HCT116 (cell line): ENCODE data around the gene ABCC8. TPM values are rescaled to one million over a fixed set of nuclear protein-coding genes. Genes with fewer than 3 reads are reported as not detected.

Experiments
- ATAC-seq: fragments of 200-7000 bp; cut with Tn5 transposase; 2 replicates; pipeline ENCODE4 v1.9.1; 2020; ENCODE audit warnings: mild to moderate bottlenecking, moderate library complexity
- BruUV-seq: library from RNA; stranded (reverse); fragments of 400-500 nt; replicated peaks from 2 replicates; lab custom pipeline; 2021; lab: Mats Ljungman, UMichigan
- CTCF ChIA-PET: fragments of 300-600 bp; sonication (Branson Sonifier 250); formaldehyde crosslinking; loops from one replicate; lab custom pipeline; 2021; ENCODE audit warnings: antibody characterized with exemption; lab: Charles Lee
- POLR2A ChIA-PET: fragments of 300-600, 350-600 bp; sonication (Branson Sonifier 250); formaldehyde crosslinking; loops from one replicate; lab custom pipeline; 2021; ENCODE audit warnings: antibody characterized with exemption; lab: Charles Lee
- RAD21 ChIA-PET, 2 experiments: fragments of 300-600 bp; sonication (Branson Sonifier 250); formaldehyde crosslinking; loops; one replicate each; lab custom pipeline; 2023; ENCODE audit warnings: low total read pairs in 2 of 2; ENCODE audit not compliant: uncharacterized antibody in 2 of 2, unreplicated experiment in 2 of 2, low non-redundant PET in 1 of 2; lab: Charles Lee
- DNase-seq: peaks from one replicate; pipeline ENCODE4 v3.0.0-alpha.2; 2010; ENCODE audit warnings: low read depth, low spot score
- H2AFZ ChIP-seq: fragments of 200-600 bp; shearing (Covaris generic), sonication (generic); 2 replicates; pipeline ENCODE4 v1.6.1; 2017; ENCODE audit warnings: low read depth, mixed run types, mixed read lengths, antibody characterized with exemption, low read length; ENCODE audit not compliant: poor library complexity, severe bottlenecking
- H3K27ac ChIP-seq: 2 replicates; pipeline ENCODE4 v1.5.1; 2012; ENCODE audit warnings: low read depth, low read length
- H3K27me3 ChIP-seq: fragments of 200-600 bp; sonication (generic); 2 replicates; pipeline ENCODE4 v1.6.1; 2016; ENCODE audit warnings: mixed run types, low read length, mixed read lengths; ENCODE audit not compliant: insufficient read depth
- H3K36me3 ChIP-seq, 2 experiments: fragments of 200-500 bp in 1 of 2; fragments of 200-600 bp in 1 of 2; sonication (Bioruptor generic) in 1 of 2; sonication (generic) in 1 of 2; 2 replicates each; pipeline versions ENCODE4 v1.5.1 to v1.6.1; 2014 to 2016; ENCODE audit warnings: low read length in 2 of 2, inconsistent platforms in 1 of 2, mixed read lengths in 1 of 2, mixed run types in 1 of 2; ENCODE audit not compliant: insufficient read depth in 2 of 2, control insufficient read depth in 1 of 2
- H3K4me1 ChIP-seq, 2 experiments: fragments of 200-600 bp in 1 of 2; sonication (generic) in 1 of 2; 2 replicates each; pipeline versions ENCODE4 v1.5.1 to v1.6.1; 2012 to 2017; ENCODE audit warnings: low read length in 2 of 2, inconsistent platforms in 1 of 2, mild to moderate bottlenecking in 1 of 2, mixed read lengths in 1 of 2, mixed run types in 1 of 2, moderate library complexity in 1 of 2; ENCODE audit not compliant: insufficient read depth in 2 of 2, control insufficient read depth in 1 of 2
- H3K4me2 ChIP-seq: fragments of 200-600 bp; sonication (generic); 2 replicates; pipeline ENCODE4 v1.6.1; 2017; ENCODE audit warnings: mixed run types, low read length, mixed read lengths
- H3K4me3 ChIP-seq, 2 experiments: fragments of 200-600 bp in 1 of 2; sonication (generic) in 1 of 2; replicated peaks in 1 of 2; 2 replicates each; pipeline ENCODE4 v1.5.1; 2011 to 2016; ENCODE audit warnings: low read length in 2 of 2, control low read depth in 1 of 2, low read depth in 1 of 2, mild to moderate bottlenecking in 1 of 2, mixed read lengths in 1 of 2, mixed run types in 1 of 2
- H3K79me2 ChIP-seq: fragments of 200-600 bp; sonication (generic); 2 replicates; pipeline ENCODE4 v1.6.1; 2017; ENCODE audit warnings: mild to moderate bottlenecking, mixed run types, low read length, moderate library complexity, mixed read lengths; ENCODE audit not compliant: insufficient read depth
- H3K9ac ChIP-seq: fragments of 200-600 bp; sonication (generic); 2 replicates; pipeline ENCODE4 v1.6.1; 2016; ENCODE audit warnings: low read length, mixed read lengths
- H3K9me2 ChIP-seq: fragments of 200-600 bp; sonication (generic), shearing (Covaris generic); 2 replicates; pipeline ENCODE4 v1.6.1; 2017; ENCODE audit warnings: mixed run types, mild to moderate bottlenecking, moderate library complexity; ENCODE audit not compliant: insufficient read depth
- H3K9me3 ChIP-seq, 2 experiments: fragments of 200-500 bp in 1 of 2; fragments of 200-600 bp in 1 of 2; sonication (Bioruptor generic) in 1 of 2; sonication (generic) in 1 of 2; 2 replicates each; pipeline ENCODE4 v1.6.1; 2014 to 2017; ENCODE audit warnings: low read length in 2 of 2, mixed read lengths in 2 of 2, inconsistent platforms in 1 of 2, low read depth in 1 of 2, mild to moderate bottlenecking in 1 of 2, mixed run types in 1 of 2, moderate library complexity in 1 of 2; ENCODE audit not compliant: control insufficient read depth in 1 of 2, insufficient read depth in 1 of 2
- H4K20me1 ChIP-seq: fragments of 200-600 bp; sonication (generic), shearing (Covaris generic); 2 replicates; pipeline ENCODE4 v1.6.1; 2017; ENCODE audit warnings: mixed run types, mild to moderate bottlenecking, moderate library complexity; ENCODE audit not compliant: insufficient read depth
- ATF3 ChIP-seq: IDR thresholded peaks from 2 replicates; pipeline ENCODE4 v1.6.1; 2012
- CBX3 ChIP-seq: IDR thresholded peaks from 2 replicates; pipeline ENCODE4 v1.6.1; 2012; ENCODE audit warnings: low read depth
- CEBPB ChIP-seq: IDR thresholded peaks from 2 replicates; pipeline ENCODE4 v1.6.1; 2012; ENCODE audit warnings: low read depth
- EGR1 ChIP-seq: IDR thresholded peaks from 2 replicates; pipeline ENCODE4 v1.6.1; 2012; ENCODE audit warnings: low read depth
- FOSL1 ChIP-seq: IDR thresholded peaks from 2 replicates; pipeline ENCODE4 v1.6.1; 2012; ENCODE audit warnings: low read depth
- POLR2A ChIP-seq: IDR thresholded peaks from 2 replicates; pipeline ENCODE4 v1.7.0; 2011; ENCODE audit warnings: borderline replicate concordance; ENCODE audit not compliant: insufficient read depth, insufficient read length; ENCODE audit errors: extremely low read depth
- RAD21 ChIP-seq: IDR thresholded peaks from 2 replicates; pipeline ENCODE4 v1.6.1; 2012; ENCODE audit warnings: low read depth, mild to moderate bottlenecking
- SIN3A ChIP-seq: IDR thresholded peaks from 2 replicates; pipeline ENCODE4 v1.6.1; 2012; ENCODE audit warnings: low read depth
- SP1 ChIP-seq: IDR thresholded peaks from 2 replicates; pipeline ENCODE4 v1.6.1; 2012; ENCODE audit warnings: low read depth
- SRF ChIP-seq: IDR thresholded peaks from 2 replicates; pipeline ENCODE4 v1.6.1; 2012; ENCODE audit warnings: low read depth
- TCF7L2 ChIP-seq: IDR thresholded peaks from 2 replicates; pipeline ENCODE4 v1.7.0; 2011; ENCODE audit warnings: borderline replicate concordance, inconsistent platforms; ENCODE audit not compliant: insufficient read depth, insufficient read length; ENCODE audit errors: extremely low read depth
- YY1 ChIP-seq: IDR thresholded peaks from 2 replicates; pipeline ENCODE4 v1.6.1; 2011; ENCODE audit warnings: low read length, low read depth, moderate library complexity, mild to moderate bottlenecking; ENCODE audit not compliant: insufficient replicate concordance; ENCODE audit errors: extremely low read depth
- ZFX ChIP-seq: fragments of 450-650 bp; IDR thresholded peaks from 2 replicates; pipeline ENCODE4 v1.6.1; 2017
- ZNF274 ChIP-seq: fragments of 200-500 bp; sonication (Bioruptor generic); IDR thresholded peaks from 2 replicates; pipeline ENCODE4 v1.6.1; 2014; ENCODE audit warnings: mild to moderate bottlenecking, low read depth, low read length, inconsistent platforms
- intact Hi-C: fragments of 100-400 bp; cut with micrococcal nuclease; formaldehyde crosslinking; loops from 2 replicates; pipeline ENCODE4 v1.10.0; 2022
- total RNA-seq: library from RNA; stranded (reverse); gene quantifications from one replicate; pipeline ENCODE4 v1.2.1, GENCODE V29; 2021; ENCODE audit not compliant: unreplicated experiment
- TF ChIP-seq, protein P1 (sequence below): IDR thresholded peaks from 2 replicates; pipeline ENCODE4 v1.6.1; 2012

ABCC8 gene
- total RNA-seq, 1 experiment from 2014 or later, result 0.39 TPM

DNA sequence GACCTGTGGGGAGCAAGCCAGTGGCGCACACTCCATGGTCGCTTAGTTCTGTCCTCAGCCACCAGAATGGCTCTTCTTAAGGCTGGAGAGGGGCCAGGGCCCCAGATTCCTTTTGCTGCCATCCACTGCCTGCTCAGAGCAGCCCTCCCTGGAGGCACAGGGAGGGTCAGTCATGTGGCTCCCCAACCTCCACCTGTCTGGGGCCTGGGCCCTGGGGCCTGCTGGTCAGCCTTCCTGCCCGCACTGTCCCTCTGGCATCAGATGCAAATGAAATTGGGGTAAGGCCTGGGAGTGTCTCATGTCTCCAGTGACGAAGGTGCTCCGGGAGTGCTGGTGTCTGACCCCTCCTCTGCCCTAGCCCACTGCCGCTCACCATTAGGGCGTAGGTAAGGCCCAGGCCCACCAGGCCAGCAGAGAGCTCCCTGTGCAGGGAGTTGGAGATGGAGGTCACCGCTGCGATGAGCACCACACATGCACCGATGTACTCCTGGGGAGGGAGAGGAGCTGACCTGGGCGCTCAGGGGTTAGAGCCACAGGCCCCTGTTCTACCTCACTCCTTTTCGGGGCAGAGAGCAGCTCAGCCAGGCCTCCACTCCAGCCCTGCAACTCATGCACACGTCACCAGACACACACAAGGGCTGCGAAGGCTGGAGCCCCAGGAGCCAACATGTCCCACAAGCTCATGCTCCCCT is 79.2 kb downstream of the ABCC8 start:
- TF ChIP-seq CBX3, result no peak
- no peak for TF ChIP-seq FOSL1
- TF ChIP-seq SRF, result no peak
- TF ChIP-seq, protein P1, sequence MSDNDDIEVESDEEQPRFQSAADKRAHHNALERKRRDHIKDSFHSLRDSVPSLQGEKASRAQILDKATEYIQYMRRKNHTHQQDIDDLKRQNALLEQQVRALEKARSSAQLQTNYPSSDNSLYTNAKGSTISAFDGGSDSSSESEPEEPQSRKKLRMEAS, result no peak
- no TSS peak for BruUV-seq
- ChIA-PET RAD21 (no interaction called here), CTCF (interaction anchor here (1.1 to 1.8 kb wide), 3 partner anchors 9 to 76 kb away, joined by 3 to 5 read pairs (median 3); partner anchors contain the start of gene KCNJ11), POLR2A (no interaction called here)
- no peak overlapping the region for H3K4me3 ChIP-seq
- no peaks in the 10 kb centered on the region for H3K9me3 ChIP-seq
- no peaks in the 10 kb centered on the region for H3K27me3 ChIP-seq
- H3K36me3 ChIP-seq, result no peaks in the 10 kb centered on the region
- H3K9ac ChIP-seq, result no peak overlapping the region
- H2AFZ ChIP-seq, result no peak overlapping the region
- H3K79me2 ChIP-seq, result no peaks in the 10 kb centered on the region
- intact Hi-C loops, result no loop called here
- no peak overlapping the region for H3K4me2 ChIP-seq
- H3K9me2 ChIP-seq, result no peaks in the 10 kb centered on the region
- H3K27ac ChIP-seq, result no peak overlapping the region
- ATAC-seq (no peak), DNase-seq (no peak)
- H4K20me1 ChIP-seq, result no peaks in the 10 kb centered on the region
- H3K4me1 ChIP-seq, result peaks cover 3 to 7% of the 10 kb centered on the region in 2 experiments; a peak in 2 of 4 replicates

- Histone ChIP-seq H3K79me2 (no peaks in the 10 kb centered on the region), H3K36me3 (no peaks in the 10 kb centered on the region), H3K4me1 (peaks cover 3 to 7% of the 10 kb centered on the region in 2 experiments; a peak in 2 of 4 replicates), H3K4me2 (no peak overlapping the region), H3K4me3 (no peak overlapping the region), H3K9me3 (no peaks in the 10 kb centered on the region), H2AFZ (no peak overlapping the region), H3K27me3 (no peaks in the 10 kb centered on the region), H3K9me2 (no peaks in the 10 kb centered on the region), H3K9ac (no peak overlapping the region), H4K20me1 (no peaks in the 10 kb centered on the region), H3K27ac (no peak overlapping the region)
- POLR2A ChIA-PET, result no interaction called here
- TF ChIP-seq EGR1 (no peak), ZFX (no peak), POLR2A (no peak), SIN3A (no peak), RAD21 (no peak), SP1 (no peak), ATF3 (no peak), TCF7L2 (no peak), YY1 (no peak), CEBPB (no peak), ZNF274 (no peak)
- TF ChIP-seq, protein P1, result no peak
- no peak for DNase-seq
- intact Hi-C loops, result no loop called here
- RAD21 ChIA-PET, result no interaction called here
- no TSS peak for BruUV-seq
- CTCF ChIA-PET, result interaction anchor here (1.4 kb wide), 1 partner anchor 76 kb away, joined by 3 read pairs; no protein-coding TSS in a partner anchor
- no peak for ATAC-seq
Observed at GRCh38 chr11:17396598-17397310, 79.9 kb downstream of the ABCC8 start.
